Pons (tissue), 1 donor: ENCODE data around the gene ATXN3L.

ENCODE experiments used
- DNase-seq: peaks from one replicate; pipeline ENCODE4 v3.0.0-alpha.2; 2016; ENCODE audit warnings: low spot score

ATXN3L gene

GRCh38 chrX:13319953-13320352 lies at the start of gene ATXN3L:
TSS of gene ATXN3L (minus strand) at chrX:13320053. CDS start at chrX:13319934, 119 bp downstream.
- no peak for DNase-seq

- DNase-seq: peak; percentile 8
Observed at GRCh38 chrX:13369256-13370030, 49.6 kb upstream of the ATXN3L start.

GRCh38 chrX:13367950-13368349 lies 48.1 kb upstream of the ATXN3L start:
- DNase-seq: no peak

- DNase-seq: no peak
Observed at GRCh38 chrX:13366698-13367097, 46.8 kb upstream of the ATXN3L start.

GRCh38 chrX:13365161-13365560 lies 45.3 kb upstream of the ATXN3L start:
- no peak for DNase-seq

- DNase-seq: no peak
Observed at GRCh38 chrX:13364230-13364857, 44.5 kb upstream of the ATXN3L start.

- DNase-seq: no peak
Observed at GRCh38 chrX:13360146-13360545, 40.3 kb upstream of the ATXN3L start.

- peak; percentile 14 for DNase-seq
Observed at GRCh38 chrX:13357925-13358324, 38.1 kb upstream of the ATXN3L start.

GRCh38 chrX:13346646-13347045 lies 26.8 kb upstream of the ATXN3L start:
- DNase-seq: no peak

GRCh38 chrX:13345438-13345837 lies 25.6 kb upstream of the ATXN3L start:
- DNase-seq: no peak

GRCh38 chrX:13345037-13345436 lies 25.2 kb upstream of the ATXN3L start:
- no peak for DNase-seq

GRCh38 chrX:13341491-13342101 lies 21.7 kb upstream of the ATXN3L start:
- no peak for DNase-seq

GRCh38 chrX:13340182-13340791 lies 20.4 kb upstream of the ATXN3L start:
- DNase-seq: no peak

GRCh38 chrX:13339607-13340006 lies 19.8 kb upstream of the ATXN3L start:
- no peak for DNase-seq

GRCh38 chrX:13338996-13339515 lies 19.2 kb upstream of the ATXN3L start:
- DNase-seq: no peak

GRCh38 chrX:13334491-13334890 lies 14.6 kb upstream of the ATXN3L start:
- DNase-seq: no peak

GRCh38 chrX:13330446-13330845 lies 10.6 kb upstream of the ATXN3L start:
- no peak for DNase-seq

- no peak for DNase-seq
Observed at GRCh38 chrX:13327666-13328065, 7.8 kb upstream of the ATXN3L start.

GRCh38 chrX:13323241-13323640 lies 3.4 kb upstream of the ATXN3L start:
- DNase-seq: no peak

GRCh38 chrX:13317366-13317765 lies 2.5 kb downstream of the ATXN3L start:
- no peak for DNase-seq

GRCh38 chrX:13311560-13311959 lies 8.3 kb downstream of the ATXN3L start:
- no peak for DNase-seq

- no peak for DNase-seq
Observed at GRCh38 chrX:13309631-13310030, 10.2 kb downstream of the ATXN3L start.

- no peak for DNase-seq
Observed at GRCh38 chrX:13307041-13307440, 12.8 kb downstream of the ATXN3L start.
